HEK293 (cell line): ENCODE measurements around the gene COL13A1.

ENCODE experiments used
- CTCF ChIA-PET: fragments of 350-600 bp; formaldehyde crosslinking; extraction: SDS; loops from one replicate; lab custom pipeline; 2021; ENCODE audit warnings: antibody characterized with exemption; lab: Yijun Ruan, JAX
- POLR2A ChIA-PET: fragments of 300-600 bp; formaldehyde crosslinking; extraction: SDS; loops from one replicate; lab custom pipeline; 2020; ENCODE audit warnings: antibody characterized with exemption, inconsistent platforms; lab: Yijun Ruan, JAX
- H3K27ac ChIP-seq: fragments of 200-500 bp; sonication (Bioruptor generic); 2 replicates; pipeline ENCODE4 v1.5.1; 2014; ENCODE audit warnings: low read depth, low read length, control low read depth, inconsistent platforms; ENCODE audit errors: extremely low read depth
- H3K36me3 ChIP-seq, 2 experiments: fragments of 200-500 bp in 1 of 2; sonication (Bioruptor generic) in 1 of 2; 1 replicate in 1 of 2; 2 replicates in 1 of 2; pipeline ENCODE4 v1.5.1; 2014 to 2017; ENCODE audit warnings: inconsistent platforms in 2 of 2, low read length in 2 of 2; ENCODE audit not compliant: control insufficient read depth in 2 of 2, insufficient read depth in 1 of 2
- H3K4me1 ChIP-seq: fragments of 200-500 bp; sonication (Bioruptor generic); 2 replicates; pipeline ENCODE4 v1.5.1; 2014; ENCODE audit warnings: mild to moderate bottlenecking, low read length, inconsistent platforms; ENCODE audit not compliant: control insufficient read depth, insufficient read depth
- H3K4me3 ChIP-seq: 2 replicates; pipeline ENCODE4 v1.5.1; 2011; ENCODE audit warnings: low read depth, mild to moderate bottlenecking, control low read depth, low read length, moderate library complexity
- H3K9me3 ChIP-seq: fragments of 200-500 bp; sonication (Bioruptor generic); 2 replicates; pipeline ENCODE4 v1.5.1; 2014; ENCODE audit warnings: low read depth, low read length, inconsistent platforms; ENCODE audit not compliant: control insufficient read depth, insufficient read depth
- GFI1B ChIP-seq: fragments of 450-650 bp; formaldehyde crosslinking; IDR thresholded peaks from 2 replicates; pipeline ENCODE4 v1.5.1; 2016; ENCODE audit warnings: missing biosample characterization, missing genetic modification characterization
- HOXC10 ChIP-seq: sonication (generic); formaldehyde crosslinking; IDR thresholded peaks from 2 replicates; pipeline ENCODE4 v1.8.1; 2023; ENCODE audit warnings: mild to moderate bottlenecking, missing genetic modification reagents
- MZF1 ChIP-seq: fragments of 450-650 bp; formaldehyde crosslinking; IDR thresholded peaks from 2 replicates; pipeline ENCODE4 v1.5.1; 2017; ENCODE audit warnings: missing biosample characterization, missing genetic modification characterization, borderline replicate concordance
- PRDM6 ChIP-seq: fragments of 450-650 bp; formaldehyde crosslinking; IDR thresholded peaks from 2 replicates; pipeline ENCODE4 v1.5.1; 2017; ENCODE audit warnings: missing biosample characterization, missing genetic modification characterization
- ZBTB1 ChIP-seq: fragments of 450-650 bp; formaldehyde crosslinking; IDR thresholded peaks from 2 replicates; pipeline ENCODE4 v1.5.1; 2016; ENCODE audit warnings: missing biosample characterization, missing genetic modification characterization
- ZNF10 ChIP-seq: fragments of 450-650 bp; formaldehyde crosslinking; IDR thresholded peaks from 2 replicates; pipeline ENCODE4 v1.5.1; 2017; ENCODE audit warnings: missing biosample characterization, missing genetic modification characterization
- ZNF138 ChIP-seq: fragments of 450-650 bp; formaldehyde crosslinking; IDR thresholded peaks from 2 replicates; pipeline ENCODE4 v1.5.1; 2016; ENCODE audit warnings: missing biosample characterization, missing genetic modification characterization, borderline replicate concordance
- ZNF175 ChIP-seq: fragments of 450-650 bp; formaldehyde crosslinking; IDR thresholded peaks from 2 replicates; pipeline ENCODE4 v1.5.1; 2016; ENCODE audit warnings: missing biosample characterization, missing genetic modification characterization
- ZNF19 ChIP-seq: fragments of 450-650 bp; formaldehyde crosslinking; IDR thresholded peaks from 2 replicates; pipeline ENCODE4; 2016; ENCODE audit warnings: missing biosample characterization, missing genetic modification characterization, low read depth
- ZNF202 ChIP-seq: fragments of 450-650 bp; formaldehyde crosslinking; IDR thresholded peaks from 2 replicates; pipeline ENCODE4 v1.5.1; 2016; ENCODE audit warnings: missing biosample characterization, missing genetic modification characterization, borderline replicate concordance
- ZNF23 ChIP-seq: fragments of 450-650 bp; formaldehyde crosslinking; IDR thresholded peaks from 2 replicates; pipeline ENCODE4 v1.5.1; 2016; ENCODE audit warnings: missing biosample characterization, missing genetic modification characterization, borderline replicate concordance
- ZNF26 ChIP-seq: fragments of 450-650 bp; formaldehyde crosslinking; IDR thresholded peaks from 2 replicates; pipeline ENCODE4 v1.5.1; 2016; ENCODE audit warnings: missing biosample characterization, missing genetic modification characterization
- ZNF266 ChIP-seq: fragments of 450-650 bp; formaldehyde crosslinking; IDR thresholded peaks from 2 replicates; pipeline ENCODE4 v1.5.1; 2016; ENCODE audit warnings: missing biosample characterization, missing genetic modification characterization, low read depth
- ZNF280C ChIP-seq: fragments of 450-650 bp; formaldehyde crosslinking; IDR thresholded peaks from 2 replicates; pipeline ENCODE4 v1.5.1; 2016; ENCODE audit warnings: missing biosample characterization, missing genetic modification characterization
- ZNF335 ChIP-seq: fragments of 450-650 bp; formaldehyde crosslinking; conservative IDR thresholded peaks from 2 replicates; pipeline ENCODE4 v1.5.1; 2016; ENCODE audit warnings: missing biosample characterization, missing genetic modification characterization
- ZNF354C ChIP-seq: fragments of 450-650 bp; formaldehyde crosslinking; IDR thresholded peaks from 2 replicates; pipeline ENCODE4 v1.5.1; 2016; ENCODE audit warnings: missing biosample characterization, missing genetic modification characterization, low read depth, borderline replicate concordance
- ZNF362 ChIP-seq: fragments of 450-650 bp; formaldehyde crosslinking; IDR thresholded peaks from 2 replicates; pipeline ENCODE4 v1.5.1; 2016; ENCODE audit warnings: missing biosample characterization, missing genetic modification characterization
- ZNF423 ChIP-seq: fragments of 450-650 bp; formaldehyde crosslinking; IDR thresholded peaks from 2 replicates; pipeline ENCODE4 v1.5.1; 2016; ENCODE audit warnings: missing biosample characterization, missing genetic modification characterization
- ZNF530 ChIP-seq: fragments of 450-650 bp; formaldehyde crosslinking; IDR thresholded peaks from 2 replicates; pipeline ENCODE4 v1.5.1; 2016; ENCODE audit warnings: low read depth, missing biosample characterization, missing genetic modification characterization
- ZNF585B ChIP-seq: fragments of 450-650 bp; formaldehyde crosslinking; IDR thresholded peaks from 2 replicates; pipeline ENCODE4 v1.5.1; 2016; ENCODE audit warnings: missing biosample characterization, missing genetic modification characterization
- ZNF624 ChIP-seq: fragments of 450-650 bp; formaldehyde crosslinking; IDR thresholded peaks from 2 replicates; pipeline ENCODE4 v1.5.1; 2017; ENCODE audit warnings: missing biosample characterization, missing genetic modification characterization
- ZNF658 ChIP-seq: fragments of 450-650 bp; formaldehyde crosslinking; IDR thresholded peaks from 2 replicates; pipeline ENCODE4; 2016; ENCODE audit warnings: missing biosample characterization, missing genetic modification characterization
- ZNF704 ChIP-seq: fragments of 450-650 bp; formaldehyde crosslinking; IDR thresholded peaks from 2 replicates; pipeline ENCODE4 v1.5.1; 2016; ENCODE audit warnings: missing biosample characterization, missing genetic modification characterization
- TF ChIP-seq, protein P1 (sequence below): fragments of 450-650 bp; formaldehyde crosslinking; IDR thresholded peaks from 2 replicates; pipeline ENCODE4 v1.5.1; 2016; ENCODE audit warnings: missing biosample characterization, missing genetic modification characterization
- TF ChIP-seq, protein P2 (sequence below): fragments of 450-650 bp; formaldehyde crosslinking; IDR thresholded peaks from 2 replicates; pipeline ENCODE4 v1.5.1; 2016; ENCODE audit warnings: missing biosample characterization, missing genetic modification characterization, borderline replicate concordance

COL13A1 gene

DNA sequence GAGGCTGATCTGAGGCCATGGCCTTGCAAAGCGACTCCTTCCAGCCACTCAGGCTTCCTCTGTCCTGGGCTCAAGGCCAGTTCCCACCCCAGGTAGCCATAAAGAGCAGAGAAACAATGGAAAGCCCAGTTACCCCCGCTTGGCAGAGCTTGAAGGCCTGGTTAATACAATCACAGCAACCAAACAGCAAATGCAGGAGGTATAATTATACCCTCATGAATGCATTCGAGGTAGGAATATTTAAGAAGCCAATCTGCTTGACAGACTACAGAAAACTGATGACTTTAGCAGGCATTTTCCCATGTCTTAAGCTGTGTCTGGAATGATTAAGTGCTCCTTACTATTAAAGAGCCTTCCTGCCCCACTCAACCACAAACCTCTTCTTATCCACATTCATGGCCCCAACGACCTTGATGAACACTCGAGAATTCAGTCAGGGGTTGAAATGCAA is 136.9 kb downstream of the COL13A1 start (continued):
- TF ChIP-seq ZNF26 (tag by site-specific recombination) (no peak), ZNF362 (tag by site-specific recombination) (no peak), ZNF704 (tag by site-specific recombination) (no peak), ZNF530 (tag by site-specific recombination) (no peak), ZBTB1 (tag by site-specific recombination) (no peak)

- POLR2A ChIA-PET, result no interaction called here
- no peak overlapping the region for H3K27ac ChIP-seq
- CTCF ChIA-PET, result interaction anchor here (0.8 to 1.0 kb wide), 2 partner anchors 19 to 38 kb away, joined by 3 to 7 read pairs; no protein-coding TSS in a partner anchor
These were observed 137.4 kb downstream of the COL13A1 start for GRCh38 chr10:69939061-69939460.

GRCh38 chr10:69939481-69939880 is 137.8 kb downstream of the COL13A1 start:
- ChIA-PET POLR2A (no interaction called here), CTCF (interaction anchor here (1.0 kb wide), 1 partner anchor 19 kb away, joined by 7 read pairs; no protein-coding TSS in a partner anchor)
- Histone ChIP-seq H3K27ac (no peak overlapping the region), H3K4me1 (no peaks in the 10 kb centered on the region), H3K36me3 (no peaks in the 10 kb centered on the region), H3K4me3 (no peak overlapping the region), H3K9me3 (no peaks in the 10 kb centered on the region)
- TF ChIP-seq HOXC10 (CRISPR knock-in tag), result no peak
- no peak for TF ChIP-seq PRDM6
- no peak for TF ChIP-seq ZNF530 (tag by site-specific recombination)
- TF ChIP-seq ZNF354C (tag by site-specific recombination), result no peak
- no peak for TF ChIP-seq ZNF280C (tag by site-specific recombination)
- TF ChIP-seq ZNF202 (tag by site-specific recombination), result no peak
- no peak for TF ChIP-seq ZNF266 (tag by site-specific recombination)
- TF ChIP-seq ZNF23 (tag by site-specific recombination), result no peak

More at GRCh38 chr10:69939061-69939460, 137.4 kb downstream of the COL13A1 start:
- TF ChIP-seq, protein P1, sequence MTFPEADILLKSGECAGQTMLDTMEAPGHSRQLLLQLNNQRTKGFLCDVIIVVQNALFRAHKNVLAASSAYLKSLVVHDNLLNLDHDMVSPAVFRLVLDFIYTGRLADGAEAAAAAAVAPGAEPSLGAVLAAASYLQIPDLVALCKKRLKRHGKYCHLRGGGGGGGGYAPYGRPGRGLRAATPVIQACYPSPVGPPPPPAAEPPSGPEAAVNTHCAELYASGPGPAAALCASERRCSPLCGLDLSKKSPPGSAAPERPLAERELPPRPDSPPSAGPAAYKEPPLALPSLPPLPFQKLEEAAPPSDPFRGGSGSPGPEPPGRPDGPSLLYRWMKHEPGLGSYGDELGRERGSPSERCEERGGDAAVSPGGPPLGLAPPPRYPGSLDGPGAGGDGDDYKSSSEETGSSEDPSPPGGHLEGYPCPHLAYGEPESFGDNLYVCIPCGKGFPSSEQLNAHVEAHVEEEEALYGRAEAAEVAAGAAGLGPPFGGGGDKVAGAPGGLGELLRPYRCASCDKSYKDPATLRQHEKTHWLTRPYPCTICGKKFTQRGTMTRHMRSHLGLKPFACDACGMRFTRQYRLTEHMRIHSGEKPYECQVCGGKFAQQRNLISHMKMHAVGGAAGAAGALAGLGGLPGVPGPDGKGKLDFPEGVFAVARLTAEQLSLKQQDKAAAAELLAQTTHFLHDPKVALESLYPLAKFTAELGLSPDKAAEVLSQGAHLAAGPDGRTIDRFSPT (tag by site-specific recombination), result no peak
- TF ChIP-seq ZNF624 (no peak), ZNF335 (tag by site-specific recombination) (no peak), ZNF266 (tag by site-specific recombination) (no peak), MZF1 (no peak), ZNF175 (tag by site-specific recombination) (no peak), ZNF423 (no peak), ZNF10 (no peak), ZNF658 (tag by site-specific recombination) (no peak), GFI1B (tag by site-specific recombination) (no peak), ZNF585B (tag by site-specific recombination) (no peak), ZNF19 (tag by site-specific recombination) (no peak), ZNF138 (tag by site-specific recombination) (no peak)
- TF ChIP-seq, protein P2, sequence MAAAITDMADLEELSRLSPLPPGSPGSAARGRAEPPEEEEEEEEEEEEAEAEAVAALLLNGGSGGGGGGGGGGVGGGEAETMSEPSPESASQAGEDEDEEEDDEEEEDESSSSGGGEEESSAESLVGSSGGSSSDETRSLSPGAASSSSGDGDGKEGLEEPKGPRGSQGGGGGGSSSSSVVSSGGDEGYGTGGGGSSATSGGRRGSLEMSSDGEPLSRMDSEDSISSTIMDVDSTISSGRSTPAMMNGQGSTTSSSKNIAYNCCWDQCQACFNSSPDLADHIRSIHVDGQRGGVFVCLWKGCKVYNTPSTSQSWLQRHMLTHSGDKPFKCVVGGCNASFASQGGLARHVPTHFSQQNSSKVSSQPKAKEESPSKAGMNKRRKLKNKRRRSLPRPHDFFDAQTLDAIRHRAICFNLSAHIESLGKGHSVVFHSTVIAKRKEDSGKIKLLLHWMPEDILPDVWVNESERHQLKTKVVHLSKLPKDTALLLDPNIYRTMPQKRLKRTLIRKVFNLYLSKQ (tag by site-specific recombination), result no peak
- TF ChIP-seq, all 188 proteins: peak for 0
- Histone ChIP-seq H3K36me3 (no peaks in the 10 kb centered on the region), H3K4me3 (no peak overlapping the region), H3K9me3 (no peaks in the 10 kb centered on the region), H3K4me1 (no peaks in the 10 kb centered on the region)
